Measurements from ENCODE around the gene SON.

SON gene

DNA sequence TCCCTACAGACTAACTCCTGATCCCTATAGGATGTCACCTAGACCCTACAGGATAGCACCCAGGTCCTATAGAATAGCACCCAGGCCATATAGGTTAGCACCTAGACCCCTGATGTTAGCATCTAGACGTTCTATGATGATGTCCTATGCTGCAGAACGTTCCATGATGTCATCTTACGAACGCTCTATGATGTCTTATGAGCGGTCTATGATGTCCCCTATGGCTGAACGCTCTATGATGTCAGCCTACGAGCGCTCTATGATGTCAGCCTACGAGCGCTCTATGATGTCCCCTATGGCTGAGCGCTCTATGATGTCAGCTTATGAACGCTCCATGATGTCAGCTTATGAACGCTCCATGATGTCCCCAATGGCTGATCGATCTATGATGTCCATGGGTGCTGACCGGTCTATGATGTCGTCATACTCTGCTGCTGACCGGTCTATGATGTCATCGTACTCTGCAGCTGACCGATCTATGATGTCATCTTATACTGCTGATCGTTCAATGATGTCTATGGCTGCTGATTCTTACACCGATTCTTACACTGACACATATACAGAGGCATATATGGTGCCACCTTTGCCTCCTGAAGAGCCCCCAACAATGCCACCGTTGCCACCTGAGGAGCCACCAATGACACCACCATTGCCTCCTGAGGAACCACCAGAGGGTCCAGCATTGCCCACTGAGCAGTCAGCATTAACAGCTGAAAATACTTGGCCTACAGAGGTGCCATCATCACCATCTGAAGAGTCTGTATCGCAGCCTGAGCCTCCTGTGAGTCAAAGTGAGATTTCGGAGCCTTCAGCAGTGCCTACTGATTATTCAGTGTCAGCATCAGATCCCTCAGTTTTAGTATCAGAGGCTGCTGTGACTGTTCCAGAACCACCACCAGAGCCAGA is 9.5 kb downstream of the SON start:
- H3K9me3 Mint-ChIP-seq = no peaks in the 10 kb centered on the region
- no peak overlapping the region for H3K4me3 Mint-ChIP-seq
- H3K27me3 Mint-ChIP-seq = no peaks in the 10 kb centered on the region
- no peak for ATAC-seq (replicated peaks)
- peak overlapping the region; percentile 17 for H3K27ac Mint-ChIP-seq
- no peak for DNase-seq
- peaks cover 41 to 56% of the 10 kb centered on the region in 2 donors for H3K36me3 Mint-ChIP-seq
- H3K4me1 Mint-ChIP-seq = peaks cover 24 to 38% of the 10 kb centered on the region in 2 donors

DNA sequence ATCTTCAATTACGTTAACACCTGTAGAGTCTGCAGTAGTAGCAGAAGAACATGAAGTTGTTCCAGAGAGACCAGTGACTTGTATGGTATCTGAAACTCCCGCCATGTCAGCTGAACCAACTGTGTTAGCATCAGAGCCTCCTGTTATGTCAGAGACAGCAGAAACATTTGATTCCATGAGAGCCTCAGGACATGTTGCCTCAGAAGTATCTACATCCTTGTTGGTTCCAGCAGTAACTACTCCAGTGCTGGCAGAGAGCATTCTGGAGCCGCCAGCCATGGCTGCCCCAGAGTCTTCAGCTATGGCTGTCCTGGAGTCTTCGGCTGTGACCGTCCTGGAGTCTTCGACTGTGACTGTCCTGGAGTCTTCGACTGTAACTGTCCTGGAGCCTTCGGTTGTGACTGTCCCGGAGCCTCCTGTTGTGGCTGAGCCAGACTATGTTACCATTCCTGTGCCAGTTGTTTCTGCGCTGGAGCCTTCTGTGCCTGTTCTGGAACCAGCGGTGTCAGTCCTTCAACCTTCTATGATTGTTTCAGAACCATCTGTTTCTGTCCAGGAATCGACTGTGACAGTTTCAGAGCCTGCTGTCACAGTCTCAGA is 10.3 kb downstream of the SON start:
- peaks cover 24 to 38% of the 10 kb centered on the region in 2 donors for H3K4me1 Mint-ChIP-seq
- H3K4me3 Mint-ChIP-seq = no peak overlapping the region
- peaks cover 41 to 63% of the 10 kb centered on the region in 2 donors for H3K36me3 Mint-ChIP-seq
- DNase-seq (no peak), ATAC-seq (replicated peaks) (peak in 1 of 2 donors; percentile 22)
- no peaks in the 10 kb centered on the region for H3K27me3 Mint-ChIP-seq
- H3K9me3 Mint-ChIP-seq = no peaks in the 10 kb centered on the region
- no peak overlapping the region for H3K27ac Mint-ChIP-seq

DNA sequence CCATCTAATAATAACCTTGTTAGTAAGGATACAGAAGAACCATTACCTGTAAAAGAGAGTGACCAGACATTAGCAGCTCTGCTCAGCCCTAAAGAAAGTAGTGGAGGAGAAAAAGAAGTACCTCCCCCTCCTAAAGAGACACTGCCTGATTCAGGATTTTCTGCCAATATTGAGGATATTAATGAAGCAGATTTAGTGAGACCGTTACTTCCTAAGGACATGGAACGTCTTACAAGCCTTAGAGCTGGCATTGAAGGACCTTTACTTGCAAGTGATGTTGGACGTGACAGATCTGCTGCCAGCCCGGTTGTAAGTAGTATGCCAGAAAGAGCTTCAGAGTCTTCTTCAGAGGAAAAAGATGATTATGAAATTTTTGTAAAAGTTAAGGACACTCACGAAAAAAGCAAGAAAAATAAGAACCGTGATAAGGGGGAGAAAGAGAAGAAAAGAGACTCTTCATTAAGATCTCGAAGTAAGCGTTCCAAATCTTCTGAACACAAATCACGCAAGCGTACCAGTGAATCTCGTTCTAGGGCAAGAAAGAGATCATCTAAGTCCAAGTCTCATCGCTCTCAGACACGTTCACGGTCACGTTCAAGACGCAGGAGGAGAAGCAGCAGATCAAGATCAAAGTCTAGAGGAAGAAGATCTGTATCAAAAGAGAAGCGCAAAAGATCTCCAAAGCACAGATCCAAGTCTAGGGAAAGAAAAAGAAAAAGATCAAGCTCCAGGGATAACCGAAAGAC is 11.6 kb downstream of the SON start:
- no peak for ATAC-seq (replicated peaks)
- Mint-ChIP-seq H3K9me3 (no peaks in the 10 kb centered on the region), H3K27me3 (no peaks in the 10 kb centered on the region), H3K4me3 (peak overlapping the region; percentile 9 to 26), H3K4me1 (peaks cover 24 to 35% of the 10 kb centered on the region in 2 donors), H3K36me3 (peaks cover 44 to 63% of the 10 kb centered on the region in 2 donors), H3K27ac (peak overlapping the region; percentile 62)
- no peak for DNase-seq

GRCh38 chr21:33554982-33555344 is 12.1 kb downstream of the SON start:
- ATAC-seq (replicated peaks) (no peak), DNase-seq (no peak)
- H3K27me3 Mint-ChIP-seq = no peaks in the 10 kb centered on the region
- H3K9me3 Mint-ChIP-seq = no peaks in the 10 kb centered on the region
- peak overlapping the region; percentile 62 for H3K27ac Mint-ChIP-seq
- H3K4me3 Mint-ChIP-seq = peak overlapping the region in 1 of 2 donors; percentile 26
- peaks cover 44 to 61% of the 10 kb centered on the region in 2 donors for H3K36me3 Mint-ChIP-seq
- peaks cover 26 to 32% of the 10 kb centered on the region in 2 donors for H3K4me1 Mint-ChIP-seq

GRCh38 chr21:33557447-33557846 is 14.6 kb downstream of the SON start:
- DNase-seq = no peak
- Mint-ChIP-seq H3K27me3 (no peaks in the 10 kb centered on the region), H3K36me3 (peaks cover 45 to 67% of the 10 kb centered on the region in 2 donors), H3K27ac (no peak overlapping the region), H3K4me1 (peaks cover 30 to 38% of the 10 kb centered on the region in 2 donors), H3K4me3 (no peak overlapping the region), H3K9me3 (no peaks in the 10 kb centered on the region)
- no peak for ATAC-seq (replicated peaks)

DNA sequence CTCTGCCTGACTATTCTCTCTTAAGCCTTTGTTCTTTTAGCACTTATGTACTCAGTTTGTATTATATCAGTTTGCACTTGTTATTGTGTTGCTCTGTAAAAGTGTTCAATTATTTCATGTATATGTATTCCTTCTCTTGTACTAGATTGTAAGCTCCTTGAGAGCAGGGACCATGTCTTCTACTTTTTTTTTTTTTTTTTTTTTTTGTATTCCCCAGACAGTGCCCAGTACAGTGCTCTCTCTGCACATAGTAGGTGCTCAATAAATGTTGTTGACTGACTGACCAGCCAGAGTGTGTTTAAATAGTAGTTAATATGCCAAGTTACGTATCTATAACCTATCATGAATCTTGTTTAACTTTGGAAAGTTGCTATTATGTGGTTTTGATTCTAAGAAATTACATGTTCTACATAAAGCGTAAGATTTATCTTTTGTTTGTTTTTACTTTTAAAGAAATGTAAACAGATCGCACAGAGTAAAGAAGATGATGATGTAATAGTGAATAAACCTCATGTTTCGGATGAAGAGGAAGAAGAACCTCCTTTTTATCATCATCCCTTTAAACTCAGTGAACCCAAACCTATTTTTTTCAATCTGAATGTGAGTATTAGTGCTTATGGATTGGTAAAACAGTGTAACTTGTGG is 16.1 kb downstream of the SON start:
- no peaks in the 10 kb centered on the region for H3K9me3 Mint-ChIP-seq
- DNase-seq (no peak), ATAC-seq (replicated peaks) (no peak)
- no peak overlapping the region for H3K4me3 Mint-ChIP-seq
- peaks cover 25 to 34% of the 10 kb centered on the region in 2 donors for H3K4me1 Mint-ChIP-seq
- H3K27me3 Mint-ChIP-seq = no peaks in the 10 kb centered on the region
- H3K36me3 Mint-ChIP-seq = peaks cover 42 to 63% of the 10 kb centered on the region in 2 donors
- no peak overlapping the region for H3K27ac Mint-ChIP-seq

DNA sequence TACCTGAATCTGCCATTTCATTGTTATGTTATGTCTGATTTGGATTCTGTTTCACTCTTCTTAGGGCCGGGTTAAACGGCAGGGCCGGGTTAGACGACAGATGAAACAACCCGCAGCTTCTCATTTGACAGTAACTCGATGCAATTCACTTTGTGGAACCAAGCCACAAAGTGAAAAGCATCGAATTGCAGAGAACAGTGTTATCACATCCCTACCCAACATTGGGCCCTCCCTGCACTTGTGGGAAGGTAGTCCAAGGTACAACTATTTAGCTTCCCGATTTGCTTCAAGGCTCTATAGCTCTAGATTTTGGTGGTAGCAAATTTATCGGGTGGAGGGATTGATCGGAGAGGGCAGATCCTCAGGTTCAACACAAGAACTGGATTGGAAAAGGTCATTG is 17.0 kb downstream of the SON start:
- no peaks in the 10 kb centered on the region for H3K9me3 Mint-ChIP-seq
- no peak overlapping the region for H3K27ac Mint-ChIP-seq
- H3K27me3 Mint-ChIP-seq = no peaks in the 10 kb centered on the region
- ATAC-seq (replicated peaks) = no peak
- DNase-seq = no peak
- no peak overlapping the region for H3K4me3 Mint-ChIP-seq
- peaks cover 36 to 53% of the 10 kb centered on the region in 2 donors for H3K36me3 Mint-ChIP-seq
- peaks cover 19 to 27% of the 10 kb centered on the region in 2 donors for H3K4me1 Mint-ChIP-seq

DNA sequence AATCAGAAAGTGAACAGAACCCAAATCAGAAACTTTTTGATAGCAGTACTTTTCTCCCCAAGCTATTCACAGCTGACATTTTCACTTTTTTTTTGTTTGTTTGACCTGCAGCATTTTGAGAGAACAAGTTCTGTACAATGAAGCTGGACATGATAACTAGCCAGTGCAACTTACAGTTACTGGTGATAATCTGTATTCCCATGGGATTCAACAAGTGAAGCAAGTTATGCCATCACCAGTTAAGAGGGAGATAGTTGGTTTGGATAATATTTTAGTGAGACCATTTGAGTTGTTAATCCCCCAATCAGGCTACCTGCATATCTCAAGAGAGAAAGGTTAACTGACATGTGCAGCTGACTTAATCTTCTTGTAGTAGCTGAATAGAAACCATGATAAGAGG is 18.1 kb downstream of the SON start:
- ATAC-seq (replicated peaks) (no peak), DNase-seq (no peak)
- Mint-ChIP-seq H3K9me3 (no peaks in the 10 kb centered on the region), H3K27ac (peak overlapping the region; percentile 44), H3K27me3 (no peaks in the 10 kb centered on the region), H3K4me3 (no peak overlapping the region), H3K36me3 (peaks cover 29 to 48% of the 10 kb centered on the region in 2 donors), H3K4me1 (peaks cover 18 to 20% of the 10 kb centered on the region in 2 donors)

GRCh38 chr21:33561373-33561772 is 18.5 kb downstream of the SON start:
- Mint-ChIP-seq H3K9me3 (no peaks in the 10 kb centered on the region), H3K36me3 (peaks cover 25 to 44% of the 10 kb centered on the region in 2 donors), H3K27me3 (no peaks in the 10 kb centered on the region), H3K27ac (peak overlapping the region; percentile 44), H3K4me3 (no peak overlapping the region), H3K4me1 (peaks cover 14 to 16% of the 10 kb centered on the region in 2 donors)
- ATAC-seq (replicated peaks) = no peak
- no peak for DNase-seq

GRCh38 chr21:33562389-33562788 is 19.6 kb downstream of the SON start:
- DNase-seq (no peak), ATAC-seq (replicated peaks) (no peak)
- H3K9me3 Mint-ChIP-seq = no peaks in the 10 kb centered on the region
- no peak overlapping the region for H3K27ac Mint-ChIP-seq
- H3K4me1 Mint-ChIP-seq = peaks cover 9 to 11% of the 10 kb centered on the region in 2 donors
- no peaks in the 10 kb centered on the region for H3K27me3 Mint-ChIP-seq
- H3K36me3 Mint-ChIP-seq = peaks cover 20 to 33% of the 10 kb centered on the region in 2 donors
- no peak overlapping the region for H3K4me3 Mint-ChIP-seq

DNA sequence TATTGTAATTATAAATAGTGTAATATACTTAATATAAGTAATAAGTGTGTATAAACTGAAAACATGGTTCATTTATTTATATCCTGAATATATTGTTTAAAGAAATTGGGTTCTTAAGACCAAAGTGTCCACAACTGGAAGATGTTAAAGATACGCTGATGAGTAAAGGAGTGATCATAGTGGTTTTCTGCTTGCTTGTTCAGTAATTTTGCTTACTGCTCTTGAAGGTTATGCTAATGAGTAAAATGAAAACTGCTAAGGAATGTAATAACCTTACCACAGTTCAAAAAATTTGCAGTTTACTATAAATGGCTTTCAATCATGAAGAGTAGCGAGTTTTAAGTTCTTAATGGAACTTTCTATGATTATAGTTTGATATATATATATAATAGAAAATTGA is 23.7 kb downstream of the SON start:
- ATAC-seq (replicated peaks) (no peak), DNase-seq (no peak)
- Mint-ChIP-seq H3K4me1 (peaks cover 9 to 12% of the 10 kb centered on the region in 2 donors), H3K27me3 (no peaks in the 10 kb centered on the region), H3K27ac (no peak overlapping the region), H3K36me3 (peaks cover 19 to 20% of the 10 kb centered on the region in 2 donors), H3K9me3 (no peaks in the 10 kb centered on the region), H3K4me3 (no peak overlapping the region)

GRCh38 chr21:33567914-33568313 is 25.1 kb downstream of the SON start:
- Mint-ChIP-seq H3K4me3 (no peak overlapping the region), H3K27me3 (no peaks in the 10 kb centered on the region), H3K36me3 (peaks cover 22 to 23% of the 10 kb centered on the region in 2 donors)

DNA sequence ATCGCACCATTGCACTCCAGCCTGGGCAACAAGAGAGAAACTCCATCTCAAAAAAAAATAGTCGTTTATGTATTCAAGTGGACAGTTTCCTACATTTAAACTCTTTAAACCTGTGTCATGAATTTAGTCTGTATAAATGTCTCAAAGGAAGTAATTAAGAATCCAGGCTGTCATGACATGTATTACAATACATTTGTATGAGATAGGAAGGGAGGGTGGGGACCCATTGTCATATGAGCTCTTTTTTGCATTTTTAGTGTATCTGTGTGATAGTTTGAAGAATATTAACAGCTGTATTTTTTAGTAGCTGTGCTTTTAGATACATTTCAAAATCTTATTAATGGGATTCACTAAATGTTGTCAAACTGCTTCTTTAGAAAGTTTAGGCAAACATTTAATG is 25.6 kb downstream of the SON start:
- Mint-ChIP-seq H3K36me3 (peaks cover 22 to 27% of the 10 kb centered on the region in 2 donors), H3K27me3 (no peaks in the 10 kb centered on the region), H3K9me3 (no peaks in the 10 kb centered on the region), H3K4me1 (peaks cover 9 to 11% of the 10 kb centered on the region in 2 donors), H3K4me3 (no peak overlapping the region), H3K27ac (no peak overlapping the region)
- no peak for ATAC-seq (replicated peaks)
- DNase-seq = no peak

More at GRCh38 chr21:33567914-33568313, 25.1 kb downstream of the SON start:
- no peak for ATAC-seq (replicated peaks)
- Mint-ChIP-seq H3K4me1 (peaks cover 9 to 11% of the 10 kb centered on the region in 2 donors), H3K27ac (no peak overlapping the region), H3K9me3 (no peaks in the 10 kb centered on the region)
- no peak for DNase-seq

GRCh38 chr21:33569991-33570390 is 27.2 kb downstream of the SON start:
- no peak for DNase-seq
- H3K27ac Mint-ChIP-seq = peak overlapping the region; percentile 85
- H3K4me3 Mint-ChIP-seq = no peak overlapping the region
- peaks cover 19 to 31% of the 10 kb centered on the region in 2 donors for H3K36me3 Mint-ChIP-seq
- no peaks in the 10 kb centered on the region for H3K9me3 Mint-ChIP-seq
- H3K4me1 Mint-ChIP-seq = peaks cover 9 to 11% of the 10 kb centered on the region in 2 donors
- H3K27me3 Mint-ChIP-seq = no peaks in the 10 kb centered on the region
- ATAC-seq (replicated peaks) = no peak
